ENCODE data around the gene LSM3. TPM values are rescaled to one million over a fixed set of nuclear protein-coding genes. Genes with fewer than 3 reads are reported as not detected.

The LSM3 gene
- total RNA-seq, 4 donors from 2014 or later: 7.2 to 16.8 (median 8.8) TPM

DNA sequence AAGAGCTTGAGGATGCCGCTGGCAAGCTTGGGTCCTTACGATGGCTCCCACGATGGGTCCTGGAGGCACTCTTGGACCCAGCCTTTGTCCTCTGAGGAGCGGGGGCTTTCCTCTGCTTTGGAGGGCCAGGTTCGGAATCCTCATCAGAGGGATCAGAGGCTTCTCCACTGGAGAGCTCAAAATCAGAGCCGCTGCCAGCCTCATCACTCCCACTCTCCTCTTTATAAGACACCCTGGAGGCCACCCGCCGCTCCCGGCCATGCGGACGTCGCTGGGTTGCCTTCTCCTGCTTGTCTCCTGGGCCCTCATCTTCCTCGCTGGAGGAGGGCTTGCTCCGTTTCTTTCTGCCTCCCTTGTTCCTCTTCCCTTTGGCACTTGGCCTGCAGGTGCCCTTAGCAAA lies 20.2 kb upstream of the LSM3 start:
- TF ChIP-seq, protein P1, sequence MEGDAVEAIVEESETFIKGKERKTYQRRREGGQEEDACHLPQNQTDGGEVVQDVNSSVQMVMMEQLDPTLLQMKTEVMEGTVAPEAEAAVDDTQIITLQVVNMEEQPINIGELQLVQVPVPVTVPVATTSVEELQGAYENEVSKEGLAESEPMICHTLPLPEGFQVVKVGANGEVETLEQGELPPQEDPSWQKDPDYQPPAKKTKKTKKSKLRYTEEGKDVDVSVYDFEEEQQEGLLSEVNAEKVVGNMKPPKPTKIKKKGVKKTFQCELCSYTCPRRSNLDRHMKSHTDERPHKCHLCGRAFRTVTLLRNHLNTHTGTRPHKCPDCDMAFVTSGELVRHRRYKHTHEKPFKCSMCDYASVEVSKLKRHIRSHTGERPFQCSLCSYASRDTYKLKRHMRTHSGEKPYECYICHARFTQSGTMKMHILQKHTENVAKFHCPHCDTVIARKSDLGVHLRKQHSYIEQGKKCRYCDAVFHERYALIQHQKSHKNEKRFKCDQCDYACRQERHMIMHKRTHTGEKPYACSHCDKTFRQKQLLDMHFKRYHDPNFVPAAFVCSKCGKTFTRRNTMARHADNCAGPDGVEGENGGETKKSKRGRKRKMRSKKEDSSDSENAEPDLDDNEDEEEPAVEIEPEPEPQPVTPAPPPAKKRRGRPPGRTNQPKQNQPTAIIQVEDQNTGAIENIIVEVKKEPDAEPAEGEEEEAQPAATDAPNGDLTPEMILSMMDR (IDR thresholded peaks at IDR 0.05; ENCODE audit: low read depth): no peak

DNA sequence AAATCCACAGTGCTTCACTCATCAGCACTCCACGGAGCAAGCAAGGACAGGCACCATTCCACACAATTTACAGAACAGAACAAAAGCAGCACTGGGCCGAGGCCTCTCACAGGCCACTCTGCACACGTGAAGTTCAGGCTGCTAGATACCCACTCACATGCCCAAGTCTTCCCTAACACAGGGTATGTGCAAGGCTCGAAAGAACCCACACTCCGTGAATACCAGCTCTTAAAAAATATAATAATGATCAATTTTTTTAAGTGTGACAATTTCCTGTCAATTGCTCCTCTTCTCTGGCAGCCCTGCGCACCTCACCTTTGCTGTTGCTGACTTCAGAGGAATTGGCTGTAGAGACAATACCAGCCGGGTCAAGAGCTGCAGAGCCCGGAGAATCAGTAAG lies 19.2 kb upstream of the LSM3 start:
- TF ChIP-seq, protein P1 (IDR thresholded peaks at IDR 0.05; ENCODE audit: low read depth): no peak

DNA sequence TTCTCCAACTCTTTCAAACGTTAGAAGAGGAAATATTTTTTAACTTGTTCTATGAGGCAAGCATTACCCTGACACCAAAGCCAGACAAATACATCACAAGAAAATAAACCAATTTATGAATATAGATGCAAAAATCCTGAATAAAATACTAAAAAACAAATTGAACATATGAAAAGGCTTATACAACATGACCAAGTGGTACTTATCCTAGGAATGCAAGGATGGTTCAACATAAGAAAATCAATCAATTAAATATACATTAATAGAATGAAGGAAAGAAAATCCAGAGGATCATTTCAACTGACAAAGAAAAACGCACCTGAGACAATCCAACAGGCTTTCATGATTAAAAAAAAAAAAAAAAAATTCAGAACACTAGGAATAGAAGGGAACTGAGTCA lies 17.3 kb upstream of the LSM3 start:
- TF ChIP-seq, protein P1 (IDR thresholded peaks at IDR 0.05; ENCODE audit: low read depth): no peak

DNA sequence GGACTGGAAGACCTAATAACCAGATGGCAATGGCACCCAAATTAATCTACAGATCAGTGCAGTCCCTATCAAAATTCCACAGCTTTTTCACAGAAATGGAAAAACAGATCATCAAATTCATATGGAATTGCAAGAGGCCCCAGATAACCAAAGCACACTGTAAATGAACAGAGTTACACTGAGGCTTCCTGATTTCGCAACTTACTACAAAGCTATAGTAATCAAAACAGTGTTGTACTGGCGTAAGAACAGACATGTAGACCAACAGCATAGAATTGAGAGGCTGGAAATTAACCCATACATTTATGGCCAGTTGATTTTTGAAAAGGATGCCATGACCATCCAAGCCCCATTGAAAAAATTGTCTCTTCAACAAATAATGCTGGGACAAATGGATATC lies 16.4 kb upstream of the LSM3 start:
- TF ChIP-seq, protein P1 (IDR thresholded peaks at IDR 0.05; ENCODE audit: low read depth): no peak

DNA sequence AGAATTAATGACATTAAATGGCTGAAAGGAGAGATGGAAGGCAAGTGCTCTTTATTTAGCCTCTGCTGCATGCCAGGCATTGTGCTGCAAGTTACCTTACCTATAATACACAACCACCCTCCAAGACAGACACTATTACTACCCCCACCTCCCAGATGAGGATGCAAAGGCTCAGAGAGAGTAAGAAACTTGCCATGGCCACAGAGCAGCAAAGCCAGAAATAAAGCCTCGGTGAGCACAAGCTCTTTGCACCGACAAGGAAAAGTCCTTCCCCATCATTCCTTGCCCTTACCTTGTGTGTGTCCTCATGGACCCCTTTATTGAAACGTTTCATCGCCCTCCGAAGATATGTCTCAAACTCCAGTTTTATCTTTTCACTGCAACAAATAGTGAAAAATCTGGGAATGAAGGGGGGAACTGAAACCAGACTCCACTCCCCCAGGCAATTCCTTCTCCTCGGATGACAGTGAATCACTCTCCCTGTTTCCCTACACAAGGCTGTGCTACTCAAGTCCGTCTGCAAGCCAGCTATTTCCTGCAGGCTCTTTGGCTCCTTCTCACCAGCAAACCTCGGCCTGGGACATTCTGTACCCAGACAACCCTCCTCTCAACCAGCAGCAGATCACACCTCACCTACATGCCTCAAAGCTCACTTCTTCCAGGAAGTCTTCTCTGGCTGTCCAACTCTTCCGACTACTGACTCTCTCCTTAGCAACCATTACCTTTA lies 11.6 kb upstream of the LSM3 start:
- TF ChIP-seq, protein P1 (IDR thresholded peaks at IDR 0.05; ENCODE audit: low read depth): no peak

DNA sequence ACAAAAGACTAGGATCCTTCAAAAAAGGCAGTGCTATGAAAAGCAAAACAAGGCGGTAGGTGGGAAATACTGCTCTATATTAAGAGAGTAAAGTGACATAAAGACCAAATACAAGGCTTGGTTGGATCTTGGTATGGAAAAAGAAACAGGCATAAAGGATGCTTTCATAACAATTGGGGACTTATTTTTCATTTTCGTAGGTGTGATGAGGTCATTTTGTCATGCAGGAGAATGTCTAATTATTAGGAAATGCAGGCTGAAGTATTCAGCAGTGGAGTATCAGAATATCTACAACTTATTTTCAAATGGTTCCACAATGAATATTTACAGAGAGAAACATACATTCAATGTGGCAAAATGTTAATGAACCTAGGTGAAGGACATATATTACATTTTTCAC lies 9.2 kb upstream of the LSM3 start:
- TF ChIP-seq, protein P1 (IDR thresholded peaks at IDR 0.05; ENCODE audit: low read depth): no peak

DNA sequence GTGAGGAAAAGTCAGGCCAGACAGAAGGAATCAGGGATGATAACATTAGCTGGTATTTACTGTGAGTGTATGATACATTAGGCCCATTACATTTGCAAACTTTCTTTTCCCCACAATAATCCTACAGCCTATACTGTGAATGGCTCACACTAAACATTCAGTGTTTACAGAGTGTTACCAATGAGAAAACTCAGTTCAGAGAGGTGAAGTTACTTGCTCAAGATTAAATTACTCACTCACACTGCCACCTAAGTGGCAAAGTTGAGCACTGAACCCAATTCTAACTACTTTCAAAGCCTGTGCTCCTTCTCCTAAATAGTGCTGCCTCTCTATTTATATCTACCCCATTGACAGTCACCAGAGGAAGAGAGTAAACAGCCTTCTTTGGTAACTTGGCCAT lies 8.7 kb upstream of the LSM3 start:
- TF ChIP-seq, protein P1 (IDR thresholded peaks at IDR 0.05; ENCODE audit: low read depth): no peak

Data from subcutaneous adipose tissue (tissue), 4 donors.